HepG2 (cell line): ENCODE measurements around the gene ADM. TPM values are rescaled to one million over a fixed set of nuclear protein-coding genes. Genes with fewer than 3 reads are reported as not detected.

Experiments used
- HOXA3 ChIP-seq: sonication (generic); formaldehyde crosslinking; IDR thresholded peaks from 2 replicates; pipeline ENCODE4 v1.5.0; 2020; ENCODE audit warnings: missing genetic modification reagents
- NR2F2 ChIP-seq: IDR thresholded peaks from 2 replicates; pipeline ENCODE4 v1.6.1; 2012; ENCODE audit warnings: low read depth, inconsistent platforms, borderline replicate concordance
- RAD21 ChIP-seq: fragments of 450-650 bp; formaldehyde crosslinking; IDR thresholded peaks from 2 replicates; pipeline ENCODE4 v1.5.0; 2020; ENCODE audit warnings: mild to moderate bottlenecking
- SMC3 ChIP-seq: IDR thresholded peaks from 2 replicates; pipeline ENCODE4 v1.6.1; 2011; ENCODE audit warnings: low read length, improper control_type of control experiment
- TSC22D2 ChIP-seq: sonication (generic); formaldehyde crosslinking; IDR thresholded peaks from 2 replicates; pipeline ENCODE4 v1.5.1; 2020; ENCODE audit warnings: missing genetic modification reagents, mild to moderate bottlenecking, borderline replicate concordance
- ZHX1 ChIP-seq: sonication (generic); formaldehyde crosslinking; IDR thresholded peaks from 2 replicates; pipeline ENCODE4 v1.8.1; 2022; ENCODE audit warnings: low read depth, mild to moderate bottlenecking, missing genetic modification reagents
- ZNF20 ChIP-seq: sonication (generic); formaldehyde crosslinking; IDR thresholded peaks from 2 replicates; pipeline ENCODE4 v1.4.0; 2020; ENCODE audit warnings: mild to moderate bottlenecking, moderate library complexity, missing genetic modification reagents
- ZNF282 ChIP-seq: fragments of 450-650 bp; IDR thresholded peaks from 2 replicates; pipeline ENCODE4 v1.6.1; 2018; ENCODE audit not compliant: partially characterized antibody
- ZNF407 ChIP-seq: sonication (generic); formaldehyde crosslinking; IDR thresholded peaks from one replicate; pipeline ENCODE4 v1.5.1; 2020; ENCODE audit warnings: mild to moderate bottlenecking, missing genetic modification reagents; ENCODE audit errors: not compliant biosample characterization
- ZNF546 ChIP-seq: sonication (generic); formaldehyde crosslinking; conservative IDR thresholded peaks from 2 replicates; pipeline ENCODE4 v1.8.1; 2023; ENCODE audit warnings: mild to moderate bottlenecking, missing genetic modification reagents
- ZNF674 ChIP-seq: sonication (generic); formaldehyde crosslinking; IDR thresholded peaks from 2 replicates; pipeline ENCODE4 v1.5.0; 2020; ENCODE audit warnings: low read depth, mild to moderate bottlenecking, missing genetic modification reagents
- ZNF703 ChIP-seq: sonication (generic); formaldehyde crosslinking; IDR thresholded peaks from 2 replicates; pipeline ENCODE4 v1.5.1; 2020; ENCODE audit warnings: missing genetic modification reagents, mild to moderate bottlenecking, moderate library complexity, borderline replicate concordance
- polyA plus RNA-seq, 8 experiments: library from polyadenylated mRNA; depleted of rRNA in 3 of 8; stranded (reverse) in 7 of 8; unstranded in 1 of 8; fragments of >200 nt; fragmentation: Illumina TruSeq in 4 of 8; extraction: Trizol in 4 of 8; gene quantifications; 2 replicates each; pipeline versions ENCODE4 v1.2.1 to v1.2.3, GENCODE V29; 2011 to 2016; ENCODE audit warnings: low read depth in 4 of 8, missing spikeins in 1 of 8, mixed read lengths in 1 of 8; ENCODE audit not compliant: insufficient read depth in 1 of 8
- total RNA-seq, 5 experiments: library from RNA; depleted of rRNA; stranded (reverse); fragments of >200 nt; fragmentation: Illumina TruSeq; extraction: Trizol; gene quantifications; 2 replicates each; pipeline ENCODE4 v1.2.3, GENCODE V29; 2016; ENCODE audit warnings: low read depth in 1 of 5
- TF ChIP-seq, protein P1 (sequence below): sonication (generic); formaldehyde crosslinking; IDR thresholded peaks from 2 replicates; pipeline ENCODE4 v1.4.0; 2020; ENCODE audit warnings: missing genetic modification reagents, borderline replicate concordance

ADM gene
- total and polyA plus RNA-seq, 2 of the 13 experiments (the other 11 are each of a cell fraction or from before 2014, with no cell fraction given): 10.7 to 26.1 TPM

- TF ChIP-seq RAD21 (no peak), SMC3 (no peak; the same call in 1 of the 2 replicates), TSC22D2 (CRISPR knock-in tag) (no peak), ZNF20 (CRISPR knock-in tag) (peak; percentile 96), ZNF546 (no peak), HOXA3 (no peak; the same call in 1 of the 2 replicates), ZHX1 (CRISPR knock-in tag) (no peak), ZNF407 (CRISPR knock-in tag) (no peak), ZNF674 (CRISPR knock-in tag) (no peak), ZNF282 (no peak), NR2F2 (no peak), ZNF703 (no peak)
- TF ChIP-seq, protein P1, sequence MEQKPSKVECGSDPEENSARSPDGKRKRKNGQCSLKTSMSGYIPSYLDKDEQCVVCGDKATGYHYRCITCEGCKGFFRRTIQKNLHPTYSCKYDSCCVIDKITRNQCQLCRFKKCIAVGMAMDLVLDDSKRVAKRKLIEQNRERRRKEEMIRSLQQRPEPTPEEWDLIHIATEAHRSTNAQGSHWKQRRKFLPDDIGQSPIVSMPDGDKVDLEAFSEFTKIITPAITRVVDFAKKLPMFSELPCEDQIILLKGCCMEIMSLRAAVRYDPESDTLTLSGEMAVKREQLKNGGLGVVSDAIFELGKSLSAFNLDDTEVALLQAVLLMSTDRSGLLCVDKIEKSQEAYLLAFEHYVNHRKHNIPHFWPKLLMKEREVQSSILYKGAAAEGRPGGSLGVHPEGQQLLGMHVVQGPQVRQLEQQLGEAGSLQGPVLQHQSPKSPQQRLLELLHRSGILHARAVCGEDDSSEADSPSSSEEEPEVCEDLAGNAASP (CRISPR knock-in tag): no peak
Observed at GRCh38 chr11:10285148-10285802, 19.6 kb upstream of the ADM start (continued).
